ENCODE measurements around the gene NANS.

Gene NANS

GRCh38 chr9:98081477-98082219 lies 25.1 kb downstream of the NANS start:
- Histone ChIP-seq H3K27me3 (ENCODE audit: insufficient read depth, low read length, poor library complexity, severe bottlenecking) (no peaks in the 10 kb centered on the region), H3K36me3 (ENCODE audit: insufficient read depth, low read length) (peaks cover 63% of the 10 kb centered on the region; the same call in 1 of the 2 replicates), H3K9ac (ENCODE audit: low read depth, low read length, poor library complexity, severe bottlenecking) (no peak overlapping the region), H3K4me2 (ENCODE audit: low read depth, low read length, poor library complexity, severe bottlenecking) (no peak overlapping the region), H3K9me3 (ENCODE audit: insufficient read depth, low read depth, low read length) (no peaks in the 10 kb centered on the region), H3K4me3 (ENCODE audit: low read length, poor library complexity, severe bottlenecking) (no peak overlapping the region), H4K20me1 (ENCODE audit: insufficient read depth, low read length, poor library complexity, severe bottlenecking) (no peaks in the 10 kb centered on the region), H3K79me2 (ENCODE audit: insufficient read depth, low read length) (no peaks in the 10 kb centered on the region), H2AFZ (ENCODE audit: low read length) (no peak overlapping the region), H3K9me2 (replicated peaks; ENCODE audit: low read depth, low read length) (no peaks in the 10 kb centered on the region), H3F3A (ENCODE audit: low read depth) (no peaks in the 10 kb centered on the region), H3K4me1 (ENCODE audit: insufficient read depth, low read length, poor library complexity, severe bottlenecking) (no peaks in the 10 kb centered on the region)
- TF ChIP-seq EZH2phosphoT487 (IDR thresholded peaks at IDR 0.05; ENCODE audit: borderline replicate concordance) (no peak), CTCF (conservative IDR thresholded peaks at IDR 0.05; ENCODE audit: low read length) (no peak)

GRCh38 chr9:98083061-98083501 lies 26.5 kb downstream of the NANS start:
- no peaks in the 10 kb centered on the region for H3K27me3 ChIP-seq (ENCODE audit: insufficient read depth, low read length, poor library complexity, severe bottlenecking)
- H3K9ac ChIP-seq (ENCODE audit: low read depth, low read length, poor library complexity, severe bottlenecking) = no peak overlapping the region
- no peak overlapping the region for H2AFZ ChIP-seq (ENCODE audit: low read length)
- H3K9me3 ChIP-seq (ENCODE audit: insufficient read depth, low read depth, low read length) = no peaks in the 10 kb centered on the region
- H3K79me2 ChIP-seq (ENCODE audit: insufficient read depth, low read length) = no peaks in the 10 kb centered on the region
- H3F3A ChIP-seq (ENCODE audit: low read depth) = no peaks in the 10 kb centered on the region
- no peaks in the 10 kb centered on the region for H4K20me1 ChIP-seq (ENCODE audit: insufficient read depth, low read length, poor library complexity, severe bottlenecking)
- H3K4me3 ChIP-seq (ENCODE audit: low read length, poor library complexity, severe bottlenecking) = no peak overlapping the region
- no peaks in the 10 kb centered on the region for H3K4me1 ChIP-seq (ENCODE audit: insufficient read depth, low read length, poor library complexity, severe bottlenecking)
- no peak for TF ChIP-seq CTCF (conservative IDR thresholded peaks at IDR 0.05; ENCODE audit: low read length)
- TF ChIP-seq EZH2phosphoT487 (IDR thresholded peaks at IDR 0.05; ENCODE audit: borderline replicate concordance) = no peak
- H3K4me2 ChIP-seq (ENCODE audit: low read depth, low read length, poor library complexity, severe bottlenecking) = no peak overlapping the region
- H3K36me3 ChIP-seq (ENCODE audit: insufficient read depth, low read length) = peaks cover 58% of the 10 kb centered on the region; the same call in 1 of the 2 replicates
- H3K9me2 ChIP-seq (replicated peaks; ENCODE audit: low read depth, low read length) = no peaks in the 10 kb centered on the region

- Histone ChIP-seq H3K36me3 (ENCODE audit: insufficient read depth, low read length) (peaks cover 55% of the 10 kb centered on the region), H3K9me3 (ENCODE audit: insufficient read depth, low read depth, low read length) (no peaks in the 10 kb centered on the region), H3K4me3 (ENCODE audit: low read length, poor library complexity, severe bottlenecking) (no peak overlapping the region), H3K4me2 (ENCODE audit: low read depth, low read length, poor library complexity, severe bottlenecking) (no peak overlapping the region), H3K4me1 (ENCODE audit: insufficient read depth, low read length, poor library complexity, severe bottlenecking) (no peaks in the 10 kb centered on the region), H3K9me2 (replicated peaks; ENCODE audit: low read depth, low read length) (no peaks in the 10 kb centered on the region), H3K27me3 (ENCODE audit: insufficient read depth, low read length, poor library complexity, severe bottlenecking) (no peaks in the 10 kb centered on the region), H3K9ac (ENCODE audit: low read depth, low read length, poor library complexity, severe bottlenecking) (no peak overlapping the region), H4K20me1 (ENCODE audit: insufficient read depth, low read length, poor library complexity, severe bottlenecking) (no peaks in the 10 kb centered on the region), H3F3A (ENCODE audit: low read depth) (no peaks in the 10 kb centered on the region), H3K79me2 (ENCODE audit: insufficient read depth, low read length) (no peaks in the 10 kb centered on the region), H2AFZ (ENCODE audit: low read length) (no peak overlapping the region)
- no peak for TF ChIP-seq CTCF (conservative IDR thresholded peaks at IDR 0.05; ENCODE audit: low read length)
- no peak for TF ChIP-seq EZH2phosphoT487 (IDR thresholded peaks at IDR 0.05; ENCODE audit: borderline replicate concordance)
Observed at GRCh38 chr9:98083566-98084183, 27.1 kb downstream of the NANS start.
